MCF 10A (cell line): Measurements from ENCODE around the gene TBC1D22B. TPM values are rescaled to one million over a fixed set of nuclear protein-coding genes. Genes with fewer than 3 reads are reported as not detected.

ENCODE experiments used
- BruUV-seq: library from RNA; stranded (reverse); fragments of 400-500 nt; replicated peaks from 2 replicates; lab custom pipeline; 2021; lab: Mats Ljungman, UMichigan
- CTCF ChIA-PET: fragments of 300-600 bp; sonication (Branson Sonifier 250); formaldehyde crosslinking; extraction: SDS; loops from one replicate; lab custom pipeline; 2021; ENCODE audit warnings: antibody characterized with exemption, inconsistent platforms; lab: Yijun Ruan, JAX
- POLR2A ChIA-PET: fragments of 300-600, 350-650 bp; sonication (Branson Sonifier 250); formaldehyde crosslinking; extraction: SDS; loops from one replicate; lab custom pipeline; 2020; ENCODE audit warnings: antibody characterized with exemption, inconsistent platforms; lab: Yijun Ruan, JAX
- DNase-seq: peaks from one replicate; pipeline ENCODE4 v3.0.0-alpha.2; 2018; ENCODE audit not compliant: unreplicated experiment
- H3K27ac Mint-ChIP-seq: one replicate; pipeline ENCODE4 v1.8.0; 2022; ENCODE audit warnings: mild to moderate bottlenecking, low read depth, mixed read lengths; ENCODE audit not compliant: unreplicated experiment
- H3K27me3 Mint-ChIP-seq: one replicate; pipeline ENCODE4 v1.8.0; 2022; ENCODE audit warnings: mixed read lengths; ENCODE audit not compliant: insufficient read depth, unreplicated experiment
- H3K36me3 Mint-ChIP-seq: one replicate; pipeline ENCODE4 v1.8.0; 2022; ENCODE audit warnings: mild to moderate bottlenecking, moderate library complexity, mixed read lengths; ENCODE audit not compliant: insufficient read depth, unreplicated experiment
- H3K4me1 Mint-ChIP-seq: one replicate; pipeline ENCODE4 v1.8.0; 2022; ENCODE audit warnings: mixed read lengths; ENCODE audit not compliant: insufficient read depth, unreplicated experiment
- H3K4me3 Mint-ChIP-seq: one replicate; pipeline ENCODE4 v1.8.0; 2022; ENCODE audit warnings: mild to moderate bottlenecking, moderate library complexity, mixed read lengths; ENCODE audit not compliant: unreplicated experiment
- H3K9me3 Mint-ChIP-seq: one replicate; pipeline ENCODE4 v1.8.0; 2022; ENCODE audit warnings: mixed read lengths; ENCODE audit not compliant: unreplicated experiment
- intact Hi-C: fragments of 100-400 bp; cut with micrococcal nuclease; formaldehyde crosslinking; loops from 2 replicates; pipeline ENCODE4 v1.14.1; 2022
- total RNA-seq: library from RNA; stranded (reverse); gene quantifications from 2 replicates; pipeline ENCODE4 v1.2.3, GENCODE V29; 2022
- TF ChIP-seq, protein P1 (sequence below): fragments of 200-600 bp; IDR thresholded peaks from one replicate; pipeline ENCODE4 v1.8.0; 2022; ENCODE audit warnings: antibody characterized with exemption, mild to moderate bottlenecking; ENCODE audit not compliant: unreplicated experiment

Gene TBC1D22B
- total RNA-seq, 1 experiment from 2014 or later, result 12.9 TPM

DNA sequence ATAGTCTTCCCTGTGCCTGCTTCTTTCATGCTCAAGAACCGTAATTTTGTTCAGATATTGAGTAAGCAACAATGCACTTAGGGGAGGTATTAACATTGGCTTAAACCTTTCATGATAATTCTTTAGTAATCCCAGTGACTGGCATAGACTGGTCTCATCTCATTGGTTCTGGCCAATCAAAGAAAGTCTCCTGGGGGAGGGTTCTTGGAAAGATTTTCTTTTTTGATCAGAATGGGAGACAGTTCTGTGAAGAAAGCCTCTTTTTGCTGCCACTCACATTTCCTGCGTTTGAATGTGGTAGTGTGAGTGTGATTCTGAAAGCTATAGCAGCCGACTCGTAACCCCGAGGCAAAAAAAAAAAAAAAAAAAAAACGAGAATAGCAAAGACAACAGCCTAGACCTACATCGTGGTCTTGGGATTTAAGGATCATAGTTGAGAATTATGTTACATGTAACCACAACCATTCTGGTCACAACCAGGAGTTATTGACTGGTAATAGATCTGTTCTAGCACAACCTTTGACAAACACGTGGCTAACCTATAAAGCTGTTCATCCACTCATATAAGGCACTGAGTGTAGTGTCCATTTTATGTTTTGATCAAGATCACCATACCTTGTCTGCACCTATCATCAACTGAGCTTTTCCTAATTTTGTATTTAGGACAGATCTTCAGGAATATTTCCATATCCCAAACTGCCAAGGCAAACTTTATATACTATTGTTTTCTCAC is 15.4 kb downstream of the TBC1D22B start:
- Mint-ChIP-seq H3K27me3 (no peaks in the 10 kb centered on the region), H3K4me1 (no peaks in the 10 kb centered on the region), H3K9me3 (no peaks in the 10 kb centered on the region), H3K36me3 (peaks cover 19% of the 10 kb centered on the region), H3K27ac (no peak overlapping the region), H3K4me3 (no peak overlapping the region)
- TF ChIP-seq, protein P1, sequence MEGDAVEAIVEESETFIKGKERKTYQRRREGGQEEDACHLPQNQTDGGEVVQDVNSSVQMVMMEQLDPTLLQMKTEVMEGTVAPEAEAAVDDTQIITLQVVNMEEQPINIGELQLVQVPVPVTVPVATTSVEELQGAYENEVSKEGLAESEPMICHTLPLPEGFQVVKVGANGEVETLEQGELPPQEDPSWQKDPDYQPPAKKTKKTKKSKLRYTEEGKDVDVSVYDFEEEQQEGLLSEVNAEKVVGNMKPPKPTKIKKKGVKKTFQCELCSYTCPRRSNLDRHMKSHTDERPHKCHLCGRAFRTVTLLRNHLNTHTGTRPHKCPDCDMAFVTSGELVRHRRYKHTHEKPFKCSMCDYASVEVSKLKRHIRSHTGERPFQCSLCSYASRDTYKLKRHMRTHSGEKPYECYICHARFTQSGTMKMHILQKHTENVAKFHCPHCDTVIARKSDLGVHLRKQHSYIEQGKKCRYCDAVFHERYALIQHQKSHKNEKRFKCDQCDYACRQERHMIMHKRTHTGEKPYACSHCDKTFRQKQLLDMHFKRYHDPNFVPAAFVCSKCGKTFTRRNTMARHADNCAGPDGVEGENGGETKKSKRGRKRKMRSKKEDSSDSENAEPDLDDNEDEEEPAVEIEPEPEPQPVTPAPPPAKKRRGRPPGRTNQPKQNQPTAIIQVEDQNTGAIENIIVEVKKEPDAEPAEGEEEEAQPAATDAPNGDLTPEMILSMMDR, result no peak
- intact Hi-C loops, result no loop called here
- BruUV-seq, result no TSS peak
- CTCF ChIA-PET, result no interaction called here
- POLR2A ChIA-PET, result interaction anchor here (0.7 kb wide), 1 partner anchor 14 kb away, joined by 3 read pairs; no protein-coding TSS in a partner anchor
- no peak for DNase-seq

DNA sequence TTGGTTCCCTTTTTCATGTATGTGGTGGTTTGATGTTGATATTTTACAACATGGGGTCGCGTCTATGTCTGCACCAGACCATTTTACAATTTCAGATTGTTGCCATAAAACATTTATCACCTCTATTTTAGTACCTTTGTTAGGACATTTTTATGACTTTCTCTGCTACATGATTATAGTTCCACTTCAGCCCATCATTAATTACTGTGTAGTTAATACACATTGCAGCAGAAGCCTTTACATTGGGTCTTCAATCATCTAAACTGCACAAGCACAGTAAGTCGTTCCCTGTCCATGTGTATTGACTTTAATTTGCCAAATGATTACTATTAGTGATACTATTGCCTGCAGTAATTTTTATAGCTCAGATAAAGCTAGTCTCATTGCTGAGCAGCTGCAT is 16.1 kb downstream of the TBC1D22B start:
- BruUV-seq, result no TSS peak
- POLR2A ChIA-PET, result interaction anchor here (0.7 kb wide), 1 partner anchor 15 kb away, joined by 3 read pairs; no protein-coding TSS in a partner anchor
- H3K9me3 Mint-ChIP-seq, result no peaks in the 10 kb centered on the region
- no peak overlapping the region for H3K4me3 Mint-ChIP-seq
- intact Hi-C loops, result no loop called here
- TF ChIP-seq, protein P1, result no peak
- no peaks in the 10 kb centered on the region for H3K27me3 Mint-ChIP-seq
- no peak for DNase-seq
- H3K36me3 Mint-ChIP-seq, result peaks cover 19% of the 10 kb centered on the region
- no peak overlapping the region for H3K27ac Mint-ChIP-seq
- no peaks in the 10 kb centered on the region for H3K4me1 Mint-ChIP-seq
- CTCF ChIA-PET, result no interaction called here

DNA sequence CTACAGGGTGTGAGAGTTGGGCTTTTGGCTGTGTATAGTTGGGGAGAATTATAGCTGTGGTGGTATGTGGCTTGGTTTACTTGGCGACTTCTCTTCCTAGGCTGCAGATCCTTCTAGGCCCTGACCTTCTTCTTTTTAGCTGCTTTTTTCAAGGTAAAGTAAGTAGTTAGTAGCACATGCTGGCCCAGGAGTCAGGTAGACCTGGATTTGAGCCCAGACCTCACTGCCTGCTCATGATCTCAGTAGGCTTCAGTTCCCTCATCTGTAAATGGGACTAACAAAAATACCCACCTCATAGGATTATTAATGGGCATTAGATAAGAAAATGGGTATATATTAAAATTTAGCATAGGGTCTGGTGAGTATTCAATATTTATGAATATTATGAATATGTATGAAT is 17.8 kb downstream of the TBC1D22B start:
- POLR2A ChIA-PET, result no interaction called here
- CTCF ChIA-PET, result interaction anchor here (0.7 to 0.8 kb wide), 2 partner anchors 29 to 64 kb away, joined by 3 read pairs; no protein-coding TSS in a partner anchor
- H3K36me3 Mint-ChIP-seq, result peaks cover 16% of the 10 kb centered on the region
- no peak overlapping the region for H3K4me3 Mint-ChIP-seq
- no TSS peak for BruUV-seq
- TF ChIP-seq, protein P1, result no peak
- H3K9me3 Mint-ChIP-seq, result no peaks in the 10 kb centered on the region
- intact Hi-C loops, result no loop called here
- H3K27ac Mint-ChIP-seq, result no peak overlapping the region
- no peak for DNase-seq
- H3K4me1 Mint-ChIP-seq, result peaks cover 6% of the 10 kb centered on the region
- H3K27me3 Mint-ChIP-seq, result no peaks in the 10 kb centered on the region

DNA sequence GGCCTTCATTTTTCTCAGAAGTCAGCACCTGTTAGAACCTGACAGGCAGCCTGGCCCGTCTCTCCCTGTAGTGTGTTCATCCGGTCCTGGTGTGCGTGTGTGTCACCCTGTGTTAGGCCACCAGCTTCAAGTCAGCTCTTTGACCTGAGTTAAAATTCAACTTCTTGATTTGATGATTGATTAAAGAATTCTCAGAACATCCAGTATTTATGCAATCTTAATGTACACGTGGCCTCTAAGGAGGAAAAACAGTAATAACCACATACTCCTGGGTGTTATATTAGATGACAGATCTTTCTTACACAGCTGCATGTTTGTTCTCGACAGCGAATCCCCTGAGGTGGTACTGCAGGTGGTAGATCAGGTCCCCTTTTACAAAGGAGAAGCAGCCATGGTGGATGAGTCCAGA is 19.4 kb downstream of the TBC1D22B start:
- Mint-ChIP-seq H3K27me3 (no peaks in the 10 kb centered on the region), H3K36me3 (peaks cover 14% of the 10 kb centered on the region), H3K4me3 (no peak overlapping the region), H3K27ac (no peak overlapping the region), H3K9me3 (no peaks in the 10 kb centered on the region), H3K4me1 (peaks cover 6% of the 10 kb centered on the region)
- TF ChIP-seq, protein P1, result no peak
- ChIA-PET POLR2A (interaction anchor here (0.6 to 1.7 kb wide), 2 partner anchors 19 to 77 kb away, joined by 3 to 6 read pairs; partner anchors contain the start of genes RNF8, TBC1D22B and TMEM217), CTCF (interaction anchor here (0.7 kb wide), 1 partner anchor 70 kb away, joined by 3 read pairs; no protein-coding TSS in a partner anchor)
- BruUV-seq, result no TSS peak
- no peak for DNase-seq
- intact Hi-C loops, result no loop called here
